CD4-positive, alpha-beta T cell treated with Interleukin-10 for 1 hour (primary cell): ENCODE results near the gene ANGPTL8.

Experiments used
- DNase-seq: peaks from one replicate; pipeline ENCODE4 v3.0.0-alpha.2; 2020

The ANGPTL8 gene

DNA sequence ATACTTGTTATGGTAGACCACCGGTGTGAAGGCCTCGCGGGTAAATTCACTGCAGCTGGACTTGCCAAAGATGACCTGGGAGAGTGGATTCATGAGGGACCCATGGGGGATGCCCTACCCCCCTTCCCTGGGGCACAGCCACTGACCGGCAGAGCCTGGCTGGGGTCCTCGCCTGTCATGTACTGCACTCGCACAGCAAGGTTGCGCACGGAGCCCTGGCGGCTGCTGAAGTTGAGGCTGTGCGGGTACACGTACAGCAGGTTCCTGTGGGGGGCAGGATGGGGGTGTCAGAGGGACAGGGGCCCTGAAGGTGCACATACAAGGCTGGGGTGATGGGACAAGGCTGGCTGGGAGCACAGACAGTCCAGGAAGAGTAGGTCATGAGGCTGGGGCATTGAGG lies 1.4 kb upstream of the ANGPTL8 start:
- no peak for DNase-seq

DNA sequence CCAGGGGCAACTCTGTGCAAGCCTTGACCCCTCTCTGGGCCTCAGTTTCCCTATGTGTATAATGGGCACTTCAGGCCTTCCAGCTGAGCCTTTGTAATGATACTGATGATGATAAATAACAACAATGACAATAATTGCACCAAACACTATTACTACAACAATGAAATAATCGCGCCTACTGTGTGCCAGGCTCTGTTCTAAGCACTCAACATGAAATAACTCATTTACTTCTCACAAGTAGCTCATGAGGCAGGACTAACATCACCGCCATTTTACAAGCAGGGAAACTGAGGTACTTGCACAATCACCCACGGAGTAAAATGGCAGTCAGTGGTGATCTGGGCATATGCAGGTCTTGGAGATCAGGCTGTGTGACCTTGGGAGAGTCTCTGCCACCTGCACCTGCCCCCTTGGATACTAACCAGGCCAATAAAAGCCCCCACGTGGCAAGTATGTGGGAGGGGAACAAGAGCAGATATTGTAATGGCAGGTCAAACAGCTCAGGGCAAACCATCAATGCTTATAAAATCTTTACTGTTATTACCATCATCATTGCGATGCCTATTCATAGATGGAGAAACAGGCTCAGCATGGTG lies 540 bp upstream of the ANGPTL8 start:
- DNase-seq = no peak

GRCh38 chr19:11240008-11240444 lies 607 bp downstream of the ANGPTL8 start:
- DNase-seq = no peak

GRCh38 chr19:11242025-11242424 lies 2.6 kb downstream of the ANGPTL8 start:
- no peak for DNase-seq

DNA sequence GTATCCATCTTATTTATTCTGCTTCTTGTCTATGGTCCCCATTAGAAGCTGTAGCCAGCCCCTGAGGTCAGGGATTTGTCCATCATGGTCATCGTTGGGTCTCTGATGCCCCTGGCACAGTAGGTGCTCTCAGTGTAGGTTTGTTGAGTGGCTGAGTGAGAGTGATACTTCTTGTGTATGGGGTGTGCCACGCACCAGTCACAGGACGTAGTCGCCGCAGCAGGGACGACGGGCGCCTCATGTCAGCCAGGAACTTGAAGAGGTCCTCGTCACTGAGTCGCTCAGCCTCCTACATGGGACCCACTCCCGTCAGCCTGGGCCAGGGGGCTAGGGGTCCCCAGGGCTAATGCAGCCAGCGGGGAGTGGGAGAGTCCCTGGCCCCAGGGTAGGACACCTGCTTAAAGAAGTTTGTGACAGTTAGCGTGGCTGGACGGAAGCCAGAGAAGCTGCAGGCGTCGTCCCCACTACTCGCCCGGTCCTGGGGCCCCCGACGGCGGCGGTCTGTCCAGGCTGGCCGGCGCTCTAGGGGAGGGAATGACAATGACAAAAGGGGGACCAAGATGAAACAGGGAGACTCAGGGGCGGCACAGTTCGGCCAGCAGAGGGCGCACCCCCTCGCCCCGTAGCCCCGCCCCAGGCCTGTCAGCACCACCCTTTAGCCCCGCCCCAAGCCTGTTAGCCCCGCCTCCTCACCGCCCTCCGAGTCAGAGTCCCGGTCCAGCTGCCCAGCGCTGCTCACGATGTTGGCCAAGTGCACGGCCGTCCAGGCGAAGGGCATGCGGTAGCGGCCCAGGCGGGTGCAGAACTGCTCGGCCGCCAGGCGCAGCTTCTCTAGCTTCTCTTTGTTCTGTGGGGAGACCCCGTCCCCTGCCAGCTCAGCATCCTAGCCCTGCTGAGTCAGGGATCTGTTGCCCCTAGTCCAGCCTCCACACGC lies 3.7 kb downstream of the ANGPTL8 start:
- DNase-seq = peak; percentile 83

- no peak for DNase-seq
Observed at GRCh38 chr19:11243798-11244169, 4.4 kb downstream of the ANGPTL8 start.

GRCh38 chr19:11244846-11245589 lies 5.6 kb downstream of the ANGPTL8 start:
- no peak for DNase-seq

DNA sequence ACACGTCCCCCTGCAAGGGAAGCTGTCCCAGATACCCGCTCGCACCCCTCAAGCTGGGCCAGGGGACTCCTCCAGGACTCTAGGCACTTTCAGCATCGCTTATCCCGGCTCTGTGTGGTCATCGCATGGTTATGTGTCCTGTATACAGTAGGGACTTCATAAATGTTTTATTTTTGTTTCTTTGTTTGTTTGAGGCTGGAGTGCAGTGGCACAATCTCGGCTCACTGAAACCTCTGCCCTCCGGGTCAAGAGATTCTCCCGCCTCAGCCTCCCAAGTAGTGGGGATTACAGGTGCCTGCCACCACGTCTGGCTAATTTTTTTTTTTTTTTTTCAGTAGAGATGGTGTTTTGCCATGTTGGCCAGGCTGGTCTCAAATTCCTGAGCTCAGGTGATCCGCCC lies 7.5 kb downstream of the ANGPTL8 start:
- no peak for DNase-seq

GRCh38 chr19:11247391-11247790 lies 8.0 kb downstream of the ANGPTL8 start:
- no peak for DNase-seq

GRCh38 chr19:11247934-11248333 lies 8.5 kb downstream of the ANGPTL8 start:
- no peak for DNase-seq

GRCh38 chr19:11248852-11249251 lies 9.4 kb downstream of the ANGPTL8 start:
- DNase-seq = no peak

GRCh38 chr19:11251217-11251616 lies 11.8 kb downstream of the ANGPTL8 start:
- DNase-seq = no peak

DNA sequence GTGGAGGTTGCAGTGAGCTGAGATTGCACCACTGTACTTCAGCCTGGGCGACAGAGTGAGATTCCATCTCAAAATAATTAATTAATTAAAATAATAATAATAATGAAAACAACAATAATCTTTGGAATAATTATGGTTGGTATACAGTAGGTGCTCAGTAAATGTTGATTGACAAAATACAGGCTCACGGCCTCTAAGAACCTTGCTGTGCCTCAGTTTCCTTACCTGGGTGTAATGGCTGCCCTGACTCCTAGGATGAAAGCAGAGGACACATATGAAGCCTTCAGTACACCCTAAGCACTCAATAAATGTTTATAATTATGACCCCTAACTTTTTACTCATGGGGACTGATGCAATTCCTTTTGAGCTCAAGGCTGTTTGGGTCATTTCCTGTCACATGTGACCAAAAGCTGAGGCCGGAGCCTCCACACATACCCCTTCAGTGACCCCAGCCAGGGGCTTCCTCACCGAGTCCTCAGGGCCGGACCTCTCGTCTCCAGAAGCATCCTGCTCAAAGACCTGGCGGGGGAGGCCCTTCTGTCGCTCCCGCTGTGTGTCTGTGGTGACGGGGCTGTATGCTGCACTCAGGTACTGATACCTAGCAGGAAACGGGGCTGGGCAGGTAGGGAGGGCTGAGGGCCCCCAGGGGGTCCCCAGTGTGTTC lies 12.4 kb downstream of the ANGPTL8 start:
- DNase-seq = no peak

DNA sequence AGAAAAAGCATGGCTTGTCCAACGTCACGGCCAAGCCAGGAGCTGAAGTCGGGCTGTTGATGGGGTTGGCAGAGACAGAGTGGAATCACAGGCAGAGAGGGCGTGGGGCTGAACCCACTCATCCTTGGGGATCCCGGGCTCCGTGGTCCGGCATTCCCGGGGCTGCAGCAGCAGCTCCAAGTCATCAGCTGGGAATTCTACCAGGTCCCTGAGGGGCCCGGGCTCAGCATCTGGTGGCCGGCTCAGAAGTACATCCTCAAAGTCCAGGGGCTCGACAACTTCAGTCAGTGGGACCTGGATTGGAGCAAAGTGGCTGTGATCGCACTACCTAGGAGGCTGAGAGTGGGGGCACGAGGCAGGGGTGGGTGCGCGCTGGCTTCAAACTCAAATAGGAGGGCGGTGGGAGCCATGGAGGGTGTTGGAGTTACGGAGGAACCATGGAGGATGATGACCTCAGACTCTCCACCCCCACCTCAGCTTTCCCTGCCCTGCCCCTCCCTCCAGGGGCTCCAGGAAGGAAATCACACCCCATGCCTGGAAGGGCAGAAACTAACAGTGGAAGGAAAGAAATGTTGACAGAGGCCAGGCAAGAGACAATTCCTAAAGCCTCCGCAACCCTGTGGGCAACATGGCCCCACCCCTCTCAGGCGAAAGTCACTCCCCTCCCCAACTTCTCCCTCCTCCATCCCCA lies 13.4 kb downstream of the ANGPTL8 start:
- DNase-seq = no peak

GRCh38 chr19:11254666-11255065 lies 15.2 kb downstream of the ANGPTL8 start:
- DNase-seq = no peak

GRCh38 chr19:11256189-11256588 lies 16.8 kb downstream of the ANGPTL8 start:
- DNase-seq = no peak

GRCh38 chr19:11257846-11258380 lies 18.5 kb downstream of the ANGPTL8 start:
- DNase-seq = no peak

GRCh38 chr19:11260996-11261395 lies 21.6 kb downstream of the ANGPTL8 start:
- DNase-seq = no peak

DNA sequence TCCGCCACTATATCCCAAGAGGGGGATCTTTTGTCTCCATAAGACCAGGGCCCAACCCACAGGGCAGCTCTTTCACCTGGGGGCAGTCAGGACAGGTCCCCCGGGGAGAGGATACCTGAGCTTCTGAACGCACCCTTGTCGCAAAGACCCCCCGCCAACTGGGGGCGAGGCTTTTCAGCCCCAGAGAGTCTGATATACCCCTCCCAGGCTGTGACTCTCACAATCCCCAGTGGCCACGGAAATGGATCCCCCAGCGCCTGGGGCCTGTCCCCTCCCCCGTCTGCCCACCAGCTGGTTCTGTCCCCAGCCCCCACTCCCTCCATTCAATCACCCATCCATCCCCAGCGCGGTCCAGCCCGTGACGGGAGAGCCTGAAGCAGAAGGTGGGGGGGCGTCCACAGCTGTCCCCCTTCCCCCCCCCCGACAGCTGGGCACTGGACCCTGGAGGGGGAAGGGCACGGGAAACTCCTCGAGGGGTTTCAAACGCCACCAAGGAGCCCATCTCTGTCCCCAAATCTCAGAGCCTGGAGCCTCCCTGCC lies 22.1 kb downstream of the ANGPTL8 start:
- DNase-seq = no peak

GRCh38 chr19:11261971-11262839 lies 22.8 kb downstream of the ANGPTL8 start, which contains the start of gene DOCK6:
TSS of gene DOCK6 (minus strand) at chr19:11262524. CDS start at chr19:11262440, 84 bp downstream.
- DNase-seq = peak; percentile 10

GRCh38 chr19:11263726-11264125 lies 24.3 kb downstream of the ANGPTL8 start:
- DNase-seq = no peak
